Esophagus muscularis mucosa (tissue), 4 donors: ENCODE results near the gene ISCA2. TPM values are rescaled to one million over a fixed set of nuclear protein-coding genes. Genes with fewer than 3 reads are reported as not detected.

Experiments used
- DNase-seq: peaks from one replicate; pipeline ENCODE4 v3.0.0-alpha.2; 2017; ENCODE audit errors: extremely low spot score
- H3K27ac ChIP-seq, 4 donors: fragments of 200-600 bp; sonication (generic); replicated peaks in 1 of 4; 1 replicate in 3 of 4; 2 replicates in 1 of 4; pipeline ENCODE4 v1.5.1; 2016 to 2019; ENCODE audit warnings: mild to moderate bottlenecking in 1 of 4
- H3K27me3 ChIP-seq, 4 donors: fragments of 200-600 bp; sonication (generic); one replicate each; pipeline versions ENCODE4 v1.5.1 to v1.6.0; 2016 to 2019
- H3K36me3 ChIP-seq, 4 donors: fragments of 200-600 bp; sonication (generic); one replicate each; pipeline ENCODE4 v1.5.1; 2016 to 2019
- H3K4me1 ChIP-seq, 4 donors: fragments of 200-600 bp; sonication (generic); one replicate each; pipeline ENCODE4 v1.5.1; 2016 to 2019
- H3K4me3 ChIP-seq, 4 donors: fragments of 200-600 bp; sonication (generic); 1 replicate in 2 of 4; 2 replicates in 2 of 4; pipeline ENCODE4 v1.5.1; 2016 to 2019; ENCODE audit warnings: mild to moderate bottlenecking in 4 of 4, moderate library complexity in 1 of 4
- H3K9me3 ChIP-seq, 4 donors: fragments of 200-600 bp; sonication (generic); 1 replicate in 3 of 4; 2 replicates in 1 of 4; pipeline ENCODE4 v1.5.1; 2016 to 2019
- EP300 ChIP-seq: sonication (generic); formaldehyde crosslinking; IDR thresholded peaks from one replicate; pipeline ENCODE4 v1.6.1; 2017; ENCODE audit warnings: antibody characterized with exemption
- POLR2A ChIP-seq: fragments of 450-650 bp; IDR thresholded peaks from one replicate; pipeline ENCODE4 v1.6.1; 2017; ENCODE audit warnings: antibody characterized with exemption, moderate library complexity, mild to moderate bottlenecking, low read depth
- POLR2AphosphoS5 ChIP-seq, 2 donors: sonication (generic); formaldehyde crosslinking; IDR thresholded peaks; one replicate each; pipeline ENCODE4 v1.6.1; 2017; ENCODE audit warnings: antibody characterized with exemption in 2 of 2
- WGBS: methylation state at CpG from one replicate; pipeline ENCODE4 v1.1.5; 2018; 5-methylcytosine and 5-hydroxymethylcytosine counted together
- intact Hi-C: fragments of 100-400 bp; cut with DNase I; formaldehyde crosslinking; loops from one replicate; pipeline ENCODE4 v1.15.1; 2023
- total RNA-seq, 4 donors: library from RNA; depleted of rRNA; stranded (reverse); fragments of >200 nt; gene quantifications; one replicate each; pipeline versions ENCODE4 v1.1.0 to v1.2.1, GENCODE V29; 2016
- TF ChIP-seq, protein P1 (sequence below), 3 experiments: fragments of 200-600 bp in 2 of 3; fragments of 450-650 bp in 1 of 3; sonication (generic) in 2 of 3; IDR thresholded peaks; one replicate each; pipeline ENCODE4 v1.5.1; 2017 to 2019; ENCODE audit warnings: antibody characterized with exemption in 3 of 3, mild to moderate bottlenecking in 2 of 3, moderate library complexity in 1 of 3

The ISCA2 gene
- total RNA-seq, 4 donors from 2014 or later: 5.8 to 20.4 (median 15.1) TPM

DNA sequence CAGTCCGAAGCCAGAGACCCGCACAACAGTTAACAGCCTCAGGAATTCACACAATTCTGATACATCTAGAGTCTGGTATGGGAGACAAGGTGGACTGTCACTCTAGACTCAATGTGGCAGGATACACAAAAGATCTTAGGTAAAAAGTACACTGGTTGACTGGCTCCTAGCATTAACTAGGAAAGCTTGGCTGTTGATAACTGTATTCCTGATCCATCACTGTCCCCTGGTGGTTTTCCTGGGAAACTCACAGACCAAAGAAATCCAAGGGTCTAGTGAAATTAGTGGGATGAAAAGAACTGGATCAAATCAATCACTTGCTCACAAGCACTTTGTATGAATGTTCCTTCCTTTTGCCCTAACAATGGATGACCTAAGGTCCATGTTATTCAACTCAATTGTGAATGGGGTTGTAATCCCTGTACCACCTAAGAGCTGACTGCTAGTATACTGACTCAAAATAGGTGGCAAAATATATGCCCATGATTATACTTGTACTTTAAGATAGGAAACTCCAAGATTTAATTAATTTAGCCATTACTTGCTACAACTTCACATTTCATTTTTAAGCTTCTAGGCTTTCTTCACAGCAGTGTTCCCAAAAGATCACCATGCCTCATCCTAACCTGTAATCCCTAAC lies 14.4 kb upstream of the ISCA2 start:
- H3K27me3 ChIP-seq: no peaks in the 10 kb centered on the region
- H3K9me3 ChIP-seq: no peaks in the 10 kb centered on the region
- peaks cover 58 to 93% (median 76%) of the 10 kb centered on the region in 4 donors for H3K36me3 ChIP-seq
- H3K27ac ChIP-seq: no peak overlapping the region
- no peak overlapping the region for H3K4me3 ChIP-seq
- DNase-seq: no peak
- no peaks in the 10 kb centered on the region for H3K4me1 ChIP-seq
- no peak for TF ChIP-seq EP300
- no peak for TF ChIP-seq POLR2A
- TF ChIP-seq POLR2AphosphoS5 (IDR thresholded peaks at IDR 0.05): no peak
- TF ChIP-seq, protein P1, sequence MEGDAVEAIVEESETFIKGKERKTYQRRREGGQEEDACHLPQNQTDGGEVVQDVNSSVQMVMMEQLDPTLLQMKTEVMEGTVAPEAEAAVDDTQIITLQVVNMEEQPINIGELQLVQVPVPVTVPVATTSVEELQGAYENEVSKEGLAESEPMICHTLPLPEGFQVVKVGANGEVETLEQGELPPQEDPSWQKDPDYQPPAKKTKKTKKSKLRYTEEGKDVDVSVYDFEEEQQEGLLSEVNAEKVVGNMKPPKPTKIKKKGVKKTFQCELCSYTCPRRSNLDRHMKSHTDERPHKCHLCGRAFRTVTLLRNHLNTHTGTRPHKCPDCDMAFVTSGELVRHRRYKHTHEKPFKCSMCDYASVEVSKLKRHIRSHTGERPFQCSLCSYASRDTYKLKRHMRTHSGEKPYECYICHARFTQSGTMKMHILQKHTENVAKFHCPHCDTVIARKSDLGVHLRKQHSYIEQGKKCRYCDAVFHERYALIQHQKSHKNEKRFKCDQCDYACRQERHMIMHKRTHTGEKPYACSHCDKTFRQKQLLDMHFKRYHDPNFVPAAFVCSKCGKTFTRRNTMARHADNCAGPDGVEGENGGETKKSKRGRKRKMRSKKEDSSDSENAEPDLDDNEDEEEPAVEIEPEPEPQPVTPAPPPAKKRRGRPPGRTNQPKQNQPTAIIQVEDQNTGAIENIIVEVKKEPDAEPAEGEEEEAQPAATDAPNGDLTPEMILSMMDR (IDR thresholded peaks at IDR 0.05): peak; percentile 37 to 52 (median 38)
- intact Hi-C loops: loop anchor here (5.0 kb wide), 1 partner anchor 117 kb away; no protein-coding TSS in a partner anchor
- WGBS: 100% methylated on average over 2 of the region's 2 CpGs

- no peak overlapping the region for H3K4me3 ChIP-seq
- no peak overlapping the region for H3K27ac ChIP-seq
- peaks cover 61 to 93% (median 76%) of the 10 kb centered on the region in 4 donors for H3K36me3 ChIP-seq
- WGBS: 85% methylated on average over 4 of the region's 4 CpGs
- intact Hi-C loops: no loop called here
- DNase-seq: no peak
- no peaks in the 10 kb centered on the region for H3K27me3 ChIP-seq
- H3K4me1 ChIP-seq: no peaks in the 10 kb centered on the region
- TF ChIP-seq, protein P1 (IDR thresholded peaks at IDR 0.05): no peak
- TF ChIP-seq EP300 (no peak), POLR2AphosphoS5 (IDR thresholded peaks at IDR 0.05) (no peak), POLR2A (no peak)
- H3K9me3 ChIP-seq: no peaks in the 10 kb centered on the region
Observed at GRCh38 chr14:74480046-74480445, 13.5 kb upstream of the ISCA2 start.

DNA sequence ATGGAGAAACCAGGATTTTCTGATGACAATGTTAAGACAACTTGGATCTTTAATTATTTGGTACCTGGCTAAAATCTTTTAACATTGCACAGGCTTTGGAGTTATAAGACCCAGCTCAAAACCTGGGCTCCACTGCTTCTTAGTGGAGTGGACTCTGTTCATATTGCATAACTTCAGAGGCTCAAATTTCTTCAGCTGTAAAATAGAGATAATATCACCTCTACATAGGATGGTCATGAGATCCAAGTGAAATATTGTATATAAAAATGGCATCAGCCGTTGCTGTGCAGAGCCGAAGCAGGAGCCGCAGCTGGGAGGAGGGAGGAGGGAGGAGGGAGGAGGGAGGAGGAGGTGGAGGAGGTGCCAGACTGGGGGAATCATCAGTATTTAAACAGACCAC lies 11.0 kb upstream of the ISCA2 start:
- no peaks in the 10 kb centered on the region for H3K9me3 ChIP-seq
- DNase-seq: no peak
- no peak overlapping the region for H3K4me3 ChIP-seq
- 91% methylated on average over 3 of the region's 3 CpGs for WGBS
- no peak overlapping the region for H3K27ac ChIP-seq
- H3K4me1 ChIP-seq: peaks cover 0 to 9% (median 0%) of the 10 kb centered on the region in 4 donors
- no peaks in the 10 kb centered on the region for H3K27me3 ChIP-seq
- TF ChIP-seq, protein P1 (IDR thresholded peaks at IDR 0.05): no peak
- TF ChIP-seq EP300 (no peak), POLR2A (no peak), POLR2AphosphoS5 (IDR thresholded peaks at IDR 0.05) (no peak)
- H3K36me3 ChIP-seq: peaks cover 56 to 86% (median 74%) of the 10 kb centered on the region in 4 donors
- intact Hi-C loops: no loop called here

GRCh38 chr14:74483321-74483720 lies 10.2 kb upstream of the ISCA2 start:
- no peaks in the 10 kb centered on the region for H3K27me3 ChIP-seq
- no peak overlapping the region for H3K4me3 ChIP-seq
- TF ChIP-seq EP300 (no peak), POLR2AphosphoS5 (IDR thresholded peaks at IDR 0.05) (no peak), POLR2A (no peak)
- TF ChIP-seq, protein P1 (IDR thresholded peaks at IDR 0.05): no peak
- H3K4me1 ChIP-seq: peaks cover 0 to 9% (median 1%) of the 10 kb centered on the region in 4 donors
- H3K36me3 ChIP-seq: peaks cover 50 to 87% (median 72%) of the 10 kb centered on the region in 4 donors
- H3K27ac ChIP-seq: no peak overlapping the region
- no peak for DNase-seq
- H3K9me3 ChIP-seq: no peaks in the 10 kb centered on the region
- intact Hi-C loops: no loop called here
